ENCODE data around the gene DAPK3.

Gene DAPK3

DNA sequence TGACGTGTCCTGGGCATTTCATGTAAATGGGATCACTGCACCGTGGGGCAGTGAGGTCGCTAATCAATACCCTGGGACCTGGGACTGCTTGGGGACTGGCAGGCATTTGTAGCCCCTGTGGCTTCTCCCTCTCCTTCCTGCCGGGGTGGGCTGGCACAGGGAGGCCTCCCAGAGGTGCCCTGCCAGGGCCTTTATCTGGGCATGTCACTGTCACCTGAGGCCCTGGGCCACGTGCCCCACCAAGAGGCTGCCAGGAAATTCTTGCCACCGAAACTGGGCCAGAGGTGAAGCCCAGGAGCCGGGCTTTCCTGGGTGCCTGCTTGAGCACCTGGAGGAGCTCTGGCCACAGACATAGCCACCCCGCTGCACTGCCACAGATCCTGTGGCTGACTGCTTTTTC, 39.9 kb downstream of the DAPK3 start:
- TF ChIP-seq, protein P1, sequence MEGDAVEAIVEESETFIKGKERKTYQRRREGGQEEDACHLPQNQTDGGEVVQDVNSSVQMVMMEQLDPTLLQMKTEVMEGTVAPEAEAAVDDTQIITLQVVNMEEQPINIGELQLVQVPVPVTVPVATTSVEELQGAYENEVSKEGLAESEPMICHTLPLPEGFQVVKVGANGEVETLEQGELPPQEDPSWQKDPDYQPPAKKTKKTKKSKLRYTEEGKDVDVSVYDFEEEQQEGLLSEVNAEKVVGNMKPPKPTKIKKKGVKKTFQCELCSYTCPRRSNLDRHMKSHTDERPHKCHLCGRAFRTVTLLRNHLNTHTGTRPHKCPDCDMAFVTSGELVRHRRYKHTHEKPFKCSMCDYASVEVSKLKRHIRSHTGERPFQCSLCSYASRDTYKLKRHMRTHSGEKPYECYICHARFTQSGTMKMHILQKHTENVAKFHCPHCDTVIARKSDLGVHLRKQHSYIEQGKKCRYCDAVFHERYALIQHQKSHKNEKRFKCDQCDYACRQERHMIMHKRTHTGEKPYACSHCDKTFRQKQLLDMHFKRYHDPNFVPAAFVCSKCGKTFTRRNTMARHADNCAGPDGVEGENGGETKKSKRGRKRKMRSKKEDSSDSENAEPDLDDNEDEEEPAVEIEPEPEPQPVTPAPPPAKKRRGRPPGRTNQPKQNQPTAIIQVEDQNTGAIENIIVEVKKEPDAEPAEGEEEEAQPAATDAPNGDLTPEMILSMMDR (IDR thresholded peaks at IDR 0.05; ENCODE audit: low read depth, low read length, missing control alignments), result no peak
- Histone ChIP-seq H3K4me3 (ENCODE audit: low read depth, low read length) (no peak overlapping the region), H3K27me3 (replicated peaks) (peaks cover 12% of the 10 kb centered on the region), H3K36me3 (replicated peaks) (no peaks in the 10 kb centered on the region), H3K27ac (no peak overlapping the region)
- no peak for DNase-seq
- in situ Hi-C loops (cut with HindIII; ENCODE audit: low pct_ligation_motif_present, low sequenced_read_pairs), result no loop called here

- Histone ChIP-seq H3K27me3 (replicated peaks) (no peaks in the 10 kb centered on the region), H3K27ac (no peak overlapping the region), H3K36me3 (replicated peaks) (no peaks in the 10 kb centered on the region), H3K4me3 (ENCODE audit: low read depth, low read length) (no peak overlapping the region)
- TF ChIP-seq, protein P1 (IDR thresholded peaks at IDR 0.05; ENCODE audit: low read depth, low read length, missing control alignments), result no peak
- no peak for DNase-seq
- in situ Hi-C loops (cut with HindIII; ENCODE audit: low pct_ligation_motif_present, low sequenced_read_pairs), result no loop called here
Measured at GRCh38 chr19:3923912-3924311, 47.0 kb downstream of the DAPK3 start.

DNA sequence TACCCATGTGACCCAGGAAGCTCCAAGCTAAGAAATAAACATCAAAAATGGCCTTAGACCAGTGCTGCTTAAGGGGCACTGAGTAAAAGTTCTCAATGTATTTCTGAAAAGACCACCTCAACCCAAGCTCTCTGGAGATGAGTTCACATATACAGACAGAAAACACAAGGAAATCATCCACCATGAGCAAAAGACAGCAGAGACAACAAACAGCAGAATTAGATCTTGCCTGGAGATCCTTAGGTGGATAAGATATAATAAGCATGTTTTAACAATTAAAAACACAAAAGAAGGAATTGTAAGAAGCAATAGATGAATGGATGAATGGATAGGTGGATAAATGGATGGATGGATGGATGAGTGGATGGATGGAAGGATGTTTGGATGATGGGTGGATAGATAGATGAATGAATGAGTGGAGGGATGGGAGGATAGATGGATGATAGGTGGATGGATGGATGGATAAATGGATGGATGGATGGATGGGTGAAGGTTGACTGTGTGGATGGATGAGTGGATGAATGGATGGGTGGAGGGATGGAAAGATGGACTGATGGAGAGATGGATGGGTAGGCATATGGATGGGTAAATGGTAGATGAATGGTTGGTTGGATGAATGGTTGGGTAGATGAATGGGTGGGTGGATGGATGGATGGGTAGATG, 47.7 kb downstream of the DAPK3 start:
- Histone ChIP-seq H3K36me3 (replicated peaks) (no peaks in the 10 kb centered on the region), H3K27ac (no peak overlapping the region), H3K27me3 (replicated peaks) (no peaks in the 10 kb centered on the region), H3K4me3 (ENCODE audit: low read depth, low read length) (no peak overlapping the region)
- in situ Hi-C loops (cut with HindIII; ENCODE audit: low pct_ligation_motif_present, low sequenced_read_pairs), result no loop called here
- TF ChIP-seq, protein P1 (IDR thresholded peaks at IDR 0.05; ENCODE audit: low read depth, low read length, missing control alignments), result no peak
- no peak for DNase-seq

GRCh38 chr19:3919793-3920192, 51.1 kb downstream of the DAPK3 start:
- Histone ChIP-seq H3K27me3 (replicated peaks) (no peaks in the 10 kb centered on the region), H3K4me3 (ENCODE audit: low read depth, low read length) (no peak overlapping the region), H3K27ac (no peak overlapping the region), H3K36me3 (replicated peaks) (no peaks in the 10 kb centered on the region)
- in situ Hi-C loops (cut with HindIII; ENCODE audit: low pct_ligation_motif_present, low sequenced_read_pairs), result no loop called here
- TF ChIP-seq, protein P1 (IDR thresholded peaks at IDR 0.05; ENCODE audit: low read depth, low read length, missing control alignments), result no peak
- DNase-seq, result no peak

- H3K36me3 ChIP-seq (replicated peaks), result no peaks in the 10 kb centered on the region
- no peak overlapping the region for H3K4me3 ChIP-seq (ENCODE audit: low read depth, low read length)
- DNase-seq, result no peak
- no peak overlapping the region for H3K27ac ChIP-seq
- in situ Hi-C loops (cut with HindIII; ENCODE audit: low pct_ligation_motif_present, low sequenced_read_pairs), result no loop called here
- TF ChIP-seq, protein P1 (IDR thresholded peaks at IDR 0.05; ENCODE audit: low read depth, low read length, missing control alignments), result no peak
- H3K27me3 ChIP-seq (replicated peaks), result no peaks in the 10 kb centered on the region
Measured at GRCh38 chr19:3916033-3916432, 54.9 kb downstream of the DAPK3 start.

DNA sequence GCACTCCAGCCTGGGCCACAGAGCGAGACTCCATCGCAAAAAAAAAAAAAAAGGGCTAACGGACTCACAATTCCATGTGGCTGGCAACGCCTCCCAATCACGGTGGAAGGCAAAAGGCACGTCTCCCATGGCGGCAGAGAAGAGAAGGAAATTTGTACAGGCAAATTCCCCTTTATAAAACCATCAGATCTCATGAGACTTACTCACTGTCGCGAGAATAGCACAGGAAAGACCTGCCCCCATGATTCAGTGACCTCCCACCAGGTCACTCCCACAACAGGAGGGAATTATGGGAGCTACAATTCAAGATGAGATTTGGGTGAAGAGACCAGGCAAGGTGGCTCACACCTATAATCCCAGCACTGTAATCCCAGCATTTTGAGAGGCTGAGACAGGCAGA, 56.7 kb downstream of the DAPK3 start:
- H3K27ac ChIP-seq, result no peak overlapping the region
- no peak overlapping the region for H3K4me3 ChIP-seq (ENCODE audit: low read depth, low read length)
- no peak for DNase-seq
- in situ Hi-C loops (cut with HindIII; ENCODE audit: low pct_ligation_motif_present, low sequenced_read_pairs), result no loop called here
- H3K36me3 ChIP-seq (replicated peaks), result no peaks in the 10 kb centered on the region
- TF ChIP-seq, protein P1 (IDR thresholded peaks at IDR 0.05; ENCODE audit: low read depth, low read length, missing control alignments), result no peak
- H3K27me3 ChIP-seq (replicated peaks), result no peaks in the 10 kb centered on the region

All from brain microvascular endothelial cell (primary cell).